Spleen (tissue), 7 donors: Measurements from ENCODE around the gene RABGAP1.

Experiments used
- POLR2A ChIP-seq, 3 donors: fragments of 450-650 bp; IDR thresholded peaks; one replicate each; pipeline ENCODE4 v1.5.1; 2017; ENCODE audit warnings: antibody characterized with exemption in 3 of 3, mild to moderate bottlenecking in 1 of 3
- TF ChIP-seq, protein P1 (sequence below), 11 experiments: fragments of 200-600 bp in 7 of 11; fragments of 450-650 bp in 4 of 11; sonication (generic) in 4 of 11; IDR thresholded peaks in 8 of 11; conservative IDR thresholded peaks in 3 of 11; 1 replicate in 7 of 11; 2 replicates in 4 of 11; pipeline versions ENCODE4 v1.4.0 to v1.8.0; 2016 to 2021; ENCODE audit warnings: antibody characterized with exemption in 11 of 11, inconsistent platforms in 4 of 11, mild to moderate bottlenecking in 1 of 11
- donor health status: DM: no; HTN: no; CAD: no; lungs with moderate emphysema.
- donor health status: DM: no; HTN: no; CAD: no.
- donor health status: DM: no; HTN: no; CAD: no.

DNA sequence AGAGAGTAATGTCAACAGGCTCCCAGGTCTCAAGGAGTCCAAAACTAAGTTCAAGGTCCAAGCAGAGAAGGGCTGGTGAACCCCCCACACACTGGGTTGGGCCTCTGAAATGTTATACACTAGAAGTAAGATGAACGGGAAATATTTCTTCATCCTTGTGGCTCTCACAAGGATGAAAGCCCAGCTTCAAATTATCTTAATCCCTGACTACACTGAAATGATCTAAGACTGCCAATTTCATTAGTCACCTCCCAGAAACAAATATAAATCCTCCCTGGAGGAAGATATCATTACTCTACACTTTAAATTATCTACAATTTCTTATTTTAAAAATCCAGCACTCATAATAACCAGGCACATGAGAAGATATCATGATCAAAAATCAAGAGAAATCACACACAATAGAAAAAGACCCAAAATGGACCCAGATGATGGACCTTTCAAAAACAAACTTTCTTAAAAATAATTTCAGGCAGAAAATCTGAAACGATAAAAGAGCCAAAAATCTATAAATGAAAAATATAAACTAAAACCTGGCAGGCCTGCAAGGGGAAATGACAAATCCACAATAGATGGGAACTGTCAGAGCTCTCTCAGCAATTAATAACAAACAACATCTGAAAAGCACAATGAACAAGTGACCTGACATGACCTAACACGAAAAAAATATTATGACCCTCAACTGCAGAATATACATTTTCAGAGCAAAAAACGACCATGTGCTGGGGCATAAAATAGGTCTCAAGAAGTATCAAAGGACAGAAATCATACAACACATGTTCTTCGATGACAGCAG is 210.1 kb downstream of the RABGAP1 start:
- TF ChIP-seq, protein P1, sequence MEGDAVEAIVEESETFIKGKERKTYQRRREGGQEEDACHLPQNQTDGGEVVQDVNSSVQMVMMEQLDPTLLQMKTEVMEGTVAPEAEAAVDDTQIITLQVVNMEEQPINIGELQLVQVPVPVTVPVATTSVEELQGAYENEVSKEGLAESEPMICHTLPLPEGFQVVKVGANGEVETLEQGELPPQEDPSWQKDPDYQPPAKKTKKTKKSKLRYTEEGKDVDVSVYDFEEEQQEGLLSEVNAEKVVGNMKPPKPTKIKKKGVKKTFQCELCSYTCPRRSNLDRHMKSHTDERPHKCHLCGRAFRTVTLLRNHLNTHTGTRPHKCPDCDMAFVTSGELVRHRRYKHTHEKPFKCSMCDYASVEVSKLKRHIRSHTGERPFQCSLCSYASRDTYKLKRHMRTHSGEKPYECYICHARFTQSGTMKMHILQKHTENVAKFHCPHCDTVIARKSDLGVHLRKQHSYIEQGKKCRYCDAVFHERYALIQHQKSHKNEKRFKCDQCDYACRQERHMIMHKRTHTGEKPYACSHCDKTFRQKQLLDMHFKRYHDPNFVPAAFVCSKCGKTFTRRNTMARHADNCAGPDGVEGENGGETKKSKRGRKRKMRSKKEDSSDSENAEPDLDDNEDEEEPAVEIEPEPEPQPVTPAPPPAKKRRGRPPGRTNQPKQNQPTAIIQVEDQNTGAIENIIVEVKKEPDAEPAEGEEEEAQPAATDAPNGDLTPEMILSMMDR (IDR thresholded peaks at IDR 0.05 in 8 of 11, conservative IDR thresholded peaks at IDR 0.05 in 3 of 11), result no peak
- no peak for TF ChIP-seq POLR2A (IDR thresholded peaks at IDR 0.05)
